ENCODE results near the gene PBX3.

PBX3 gene

DNA sequence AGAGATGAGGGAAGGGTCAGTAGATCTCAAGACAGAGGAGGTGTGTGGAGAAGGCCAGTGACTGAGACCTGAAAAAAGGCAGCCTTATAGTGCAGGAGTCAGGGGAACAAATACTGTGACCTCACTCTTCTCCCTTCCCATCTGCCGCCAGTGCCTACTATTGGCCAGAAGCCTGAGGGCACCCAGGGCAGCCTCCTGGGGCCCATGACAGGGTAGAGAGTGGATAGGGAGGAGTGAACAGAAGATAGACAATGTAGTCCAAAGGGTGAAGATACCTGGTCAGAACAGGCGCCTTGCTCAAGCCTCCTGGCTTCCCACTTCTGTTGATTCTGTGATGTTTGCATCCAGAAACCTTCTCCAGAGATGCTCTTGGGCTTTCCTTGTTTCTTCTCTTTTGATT is 196.7 kb downstream of the PBX3 start:
- DNase-seq = no peak
- TF ChIP-seq POLR2A (IDR thresholded peaks at IDR 0.05; ENCODE audit: low read length) (no peak), GATA1 (IDR thresholded peaks at IDR 0.05; ENCODE audit: low read depth, low read length) (no peak)

DNA sequence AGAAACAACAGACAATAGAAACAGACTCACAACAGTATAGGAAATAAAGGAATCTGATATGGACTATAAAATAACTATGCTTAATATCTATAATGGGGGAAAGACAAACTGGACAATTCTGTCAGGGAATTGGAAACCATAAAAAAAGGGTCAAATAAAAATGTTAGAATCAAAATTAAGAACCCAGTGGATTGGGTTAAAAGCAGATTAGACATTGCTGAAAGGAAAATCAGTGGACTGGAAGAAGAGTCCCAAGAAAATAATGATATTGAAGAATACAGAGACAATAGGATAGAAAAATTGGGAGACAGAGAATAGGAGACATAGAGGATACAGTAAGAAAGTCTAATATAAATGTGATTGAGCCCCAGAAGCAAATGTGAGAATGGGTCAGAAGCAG is 199.2 kb downstream of the PBX3 start:
- DNase-seq = no peak

DNA sequence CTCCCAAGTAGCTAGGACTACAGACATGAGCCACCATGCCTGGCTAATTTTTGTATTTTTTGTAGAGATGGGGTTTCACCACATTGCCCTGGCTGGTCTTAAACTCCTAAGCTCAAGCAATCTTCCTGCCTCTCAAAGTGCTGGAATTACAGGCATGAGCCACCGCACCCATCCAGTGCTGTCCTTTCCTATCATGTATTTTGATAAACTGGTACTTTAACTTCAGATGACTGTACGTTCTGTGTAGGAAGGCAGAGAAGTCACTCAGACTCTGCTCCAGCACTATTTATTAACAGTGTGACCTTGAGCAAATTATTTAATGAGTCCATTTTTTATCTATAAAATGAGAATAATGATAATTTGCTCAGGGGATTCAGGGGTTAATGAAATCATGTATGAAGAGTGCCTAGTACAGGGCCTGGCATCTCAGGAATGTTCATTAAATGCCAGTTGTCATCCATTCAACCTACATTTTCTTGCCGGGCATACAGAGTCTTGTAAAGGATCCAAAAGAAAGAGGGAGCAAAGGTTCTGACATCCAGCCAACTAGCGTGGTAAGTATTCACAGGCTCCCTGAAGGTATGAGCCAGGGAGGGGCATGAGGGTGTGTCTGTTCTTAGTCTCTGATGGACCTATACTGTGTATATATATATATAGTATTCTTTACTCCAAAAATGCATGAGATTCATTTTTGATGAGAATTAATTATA is 201.9 kb downstream of the PBX3 start:
- TF ChIP-seq GATA1 (IDR thresholded peaks at IDR 0.05; ENCODE audit: low read depth, low read length) (no peak), POLR2A (IDR thresholded peaks at IDR 0.05; ENCODE audit: low read length) (no peak)
- DNase-seq = no peak

More for the DNA sequence above, 199.2 kb downstream of the PBX3 start:
- TF ChIP-seq GATA1 (IDR thresholded peaks at IDR 0.05; ENCODE audit: low read depth, low read length) (no peak), POLR2A (IDR thresholded peaks at IDR 0.05; ENCODE audit: low read length) (no peak)

DNA sequence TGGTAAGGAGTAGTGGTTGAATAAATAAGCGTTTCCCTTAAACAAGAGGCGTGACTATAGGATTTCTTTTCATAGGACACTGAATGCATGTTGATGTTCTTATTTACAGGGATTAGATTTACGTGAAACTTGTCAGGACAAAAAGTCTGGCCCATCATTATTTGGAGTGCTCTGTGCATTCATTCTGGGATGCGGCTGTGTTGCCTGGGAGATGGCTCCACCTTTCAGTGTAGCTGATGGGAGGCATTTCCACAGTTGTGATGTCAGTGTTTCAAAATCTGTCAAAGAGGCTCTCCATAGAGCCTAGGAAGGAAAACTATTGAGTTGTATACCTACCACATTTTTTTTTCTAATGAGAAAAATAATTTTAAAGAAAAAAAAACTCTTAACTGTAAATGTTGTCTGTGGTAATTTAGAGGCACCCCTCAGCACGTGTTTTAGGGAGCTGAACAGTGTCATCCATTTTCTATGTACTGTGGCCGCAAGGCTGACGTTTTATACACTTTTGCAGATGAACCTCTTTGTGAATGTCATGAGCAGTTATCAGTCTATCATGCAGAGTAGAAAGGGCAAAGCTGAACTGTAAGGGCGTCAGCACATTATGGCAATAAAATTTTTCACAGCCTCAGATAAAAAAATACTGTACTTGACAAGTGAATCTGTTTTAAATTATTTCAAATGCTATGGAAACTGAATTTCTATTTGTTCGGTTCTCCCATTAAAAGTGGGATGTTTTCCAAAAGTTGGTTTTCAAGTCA is 202.7 kb downstream of the PBX3 start:
- no peak for DNase-seq
- TF ChIP-seq GATA1 (IDR thresholded peaks at IDR 0.05; ENCODE audit: low read depth, low read length) (no peak), POLR2A (IDR thresholded peaks at IDR 0.05; ENCODE audit: low read length) (no peak)

DNA sequence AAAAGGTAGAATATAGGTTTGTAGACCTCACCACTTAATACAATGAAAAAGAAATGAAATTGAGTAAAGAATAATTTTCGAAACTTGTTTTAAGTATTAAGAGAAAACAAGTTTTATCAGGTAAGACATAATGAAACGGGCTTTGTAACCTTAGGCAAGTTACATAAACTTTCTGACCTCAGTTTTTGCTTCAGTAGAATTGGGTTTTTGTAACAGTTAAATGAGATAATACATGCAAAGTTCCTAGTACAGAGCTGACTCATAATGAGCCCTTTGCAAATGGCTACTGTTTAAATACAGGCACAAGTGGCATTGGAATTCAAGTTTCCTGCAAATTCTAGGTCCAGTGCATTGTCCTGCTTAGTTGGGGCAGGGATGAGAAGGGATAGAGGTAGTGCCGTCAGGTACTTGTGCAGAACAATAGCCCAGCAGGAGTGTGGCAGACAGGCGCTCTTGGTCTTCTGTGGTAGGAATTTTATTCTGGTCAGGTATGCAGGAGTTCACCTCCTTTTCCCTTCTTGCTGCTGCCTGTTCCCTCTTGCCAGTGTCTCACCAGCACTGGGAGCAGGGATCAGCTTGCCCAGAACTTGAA is 203.8 kb downstream of the PBX3 start:
- DNase-seq = no peak
- TF ChIP-seq POLR2A (IDR thresholded peaks at IDR 0.05; ENCODE audit: low read length) = no peak
- TF ChIP-seq GATA1 (IDR thresholded peaks at IDR 0.05; ENCODE audit: low read depth, low read length) = no peak

DNA sequence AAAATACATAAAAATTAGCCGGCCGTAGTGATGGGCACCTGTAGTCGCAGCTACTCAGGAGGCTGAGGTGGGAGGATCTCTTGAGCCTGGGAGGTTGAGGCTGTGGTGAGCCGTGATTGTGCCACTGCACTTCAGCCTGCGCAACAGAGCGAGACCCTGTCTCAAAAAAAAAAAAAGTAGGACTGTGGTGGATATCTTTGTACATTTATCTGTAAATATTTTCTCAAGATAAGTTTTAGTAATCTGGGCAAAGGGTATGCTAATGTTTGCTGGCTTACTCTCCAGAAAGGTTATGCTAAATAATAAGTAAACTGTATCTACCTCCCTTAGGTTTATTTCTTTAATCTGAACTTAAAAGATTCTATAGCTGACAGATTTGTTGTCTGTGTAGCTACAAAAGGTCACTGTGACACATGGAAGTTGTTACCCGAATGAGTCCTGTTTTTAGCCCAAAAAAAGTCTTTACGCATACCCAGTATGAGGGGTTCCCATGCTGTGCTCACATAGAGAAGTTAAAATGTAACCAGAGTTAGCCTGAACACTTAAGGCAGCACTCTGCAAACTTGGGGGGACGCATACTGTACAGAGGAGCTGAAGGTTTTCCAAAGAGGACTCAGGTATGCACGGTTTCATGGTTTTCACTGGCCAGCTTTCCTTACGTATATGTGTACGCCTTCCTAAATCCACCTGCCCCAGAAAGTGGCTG is 206.3 kb downstream of the PBX3 start:
- no peak for TF ChIP-seq POLR2A (IDR thresholded peaks at IDR 0.05; ENCODE audit: low read length)
- no peak for TF ChIP-seq GATA1 (IDR thresholded peaks at IDR 0.05; ENCODE audit: low read depth, low read length)

DNA sequence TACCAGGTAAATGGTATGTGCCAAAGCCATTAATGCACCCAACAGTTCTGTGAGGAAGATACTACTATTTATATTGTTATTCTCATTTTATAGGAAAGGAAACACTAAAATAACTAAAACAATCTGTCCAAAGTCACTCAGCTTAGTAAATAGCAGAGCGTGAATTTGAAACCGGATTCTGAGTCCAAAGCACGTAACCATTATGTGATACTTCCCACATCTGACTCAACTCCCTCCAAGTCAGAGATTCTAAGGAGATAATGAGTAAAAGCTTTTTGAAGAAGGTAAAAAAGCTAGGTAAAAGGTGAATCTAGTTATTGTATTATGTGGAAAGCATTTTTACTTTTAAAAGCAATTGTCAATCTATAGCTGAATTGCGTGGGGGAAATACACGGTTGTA is 208.9 kb downstream of the PBX3 start:
- TF ChIP-seq POLR2A (IDR thresholded peaks at IDR 0.05; ENCODE audit: low read length) (no peak), GATA1 (IDR thresholded peaks at IDR 0.05; ENCODE audit: low read depth, low read length) (no peak)

More for the DNA sequence above, 206.3 kb downstream of the PBX3 start:
- DNase-seq = no peak

DNA sequence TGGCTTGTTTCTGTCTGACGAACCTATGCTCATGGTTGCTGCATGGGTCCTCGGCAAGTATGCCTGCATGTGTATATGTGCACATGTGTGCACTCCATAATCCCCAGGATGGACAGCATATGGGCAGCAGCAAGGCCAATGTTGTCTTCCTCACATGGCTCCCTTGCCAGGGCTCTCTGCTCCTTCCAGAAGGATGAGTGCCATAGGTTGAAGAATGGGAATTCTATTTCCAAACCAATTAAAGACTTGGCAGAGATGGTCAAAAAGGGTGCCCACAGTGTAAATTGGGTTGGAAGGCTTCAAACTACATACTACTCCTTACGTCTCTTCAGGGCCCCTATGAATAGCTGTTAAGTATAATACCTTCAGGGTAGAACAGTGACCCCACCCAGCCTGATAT is 212.1 kb downstream of the PBX3 start:
- TF ChIP-seq POLR2A (IDR thresholded peaks at IDR 0.05; ENCODE audit: low read length) (no peak), GATA1 (IDR thresholded peaks at IDR 0.05; ENCODE audit: low read depth, low read length) (no peak)
- DNase-seq = no peak

More for the DNA sequence above, 208.9 kb downstream of the PBX3 start:
- DNase-seq = no peak

DNA sequence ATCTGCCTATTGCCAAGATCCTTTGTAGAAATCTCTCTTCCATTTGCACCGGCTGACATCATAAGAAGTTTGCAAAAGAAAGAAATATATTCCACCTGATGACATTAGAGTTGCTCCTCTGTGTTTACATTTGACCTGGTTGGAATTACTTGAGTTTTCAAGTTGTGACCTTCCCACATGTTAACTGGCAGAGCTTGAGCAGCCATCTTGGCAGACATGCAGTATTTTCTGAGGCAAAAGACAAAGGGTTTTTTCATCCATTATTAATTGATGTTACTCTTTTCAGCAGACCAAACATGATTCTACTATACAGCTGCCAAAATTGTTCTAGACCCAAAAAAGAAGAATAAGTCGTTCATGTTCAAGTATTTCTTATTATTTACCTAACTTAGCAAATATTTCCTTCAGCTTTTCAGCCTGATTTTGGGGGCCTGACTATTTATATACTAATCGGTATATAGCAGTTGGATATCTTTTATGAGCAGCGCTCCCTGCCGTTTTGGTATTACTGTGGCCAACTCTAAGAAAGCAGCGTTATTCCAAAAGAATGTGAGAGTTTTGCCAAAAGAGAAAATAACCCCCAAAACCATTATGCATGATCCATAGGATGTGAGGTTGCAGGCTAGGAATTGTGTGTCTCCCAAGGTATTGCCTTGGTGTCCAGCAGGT is 212.9 kb downstream of the PBX3 start:
- no peak for DNase-seq
- TF ChIP-seq POLR2A (IDR thresholded peaks at IDR 0.05; ENCODE audit: low read length) = no peak

DNA sequence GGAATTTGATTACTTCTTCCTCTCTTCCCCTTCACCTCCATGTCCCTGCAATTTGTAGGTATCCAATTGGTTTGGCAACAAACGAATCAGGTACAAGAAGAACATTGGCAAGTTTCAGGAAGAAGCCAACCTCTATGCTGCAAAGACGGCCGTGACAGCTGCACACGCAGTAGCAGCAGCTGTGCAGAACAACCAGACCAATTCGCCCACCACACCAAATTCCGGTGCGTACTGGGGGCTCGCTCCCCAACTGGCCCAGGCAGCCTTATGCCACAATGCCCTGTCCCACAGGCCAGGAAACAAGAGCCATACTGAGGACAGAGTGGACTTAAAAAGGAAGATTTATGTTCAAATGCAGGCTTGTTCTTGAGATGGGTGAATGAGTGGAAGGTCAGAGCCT is 213.5 kb downstream of the PBX3 start:
- TF ChIP-seq GATA1 (IDR thresholded peaks at IDR 0.05; ENCODE audit: low read depth, low read length) (no peak), POLR2A (IDR thresholded peaks at IDR 0.05; ENCODE audit: low read length) (no peak)
- DNase-seq = no peak

DNA sequence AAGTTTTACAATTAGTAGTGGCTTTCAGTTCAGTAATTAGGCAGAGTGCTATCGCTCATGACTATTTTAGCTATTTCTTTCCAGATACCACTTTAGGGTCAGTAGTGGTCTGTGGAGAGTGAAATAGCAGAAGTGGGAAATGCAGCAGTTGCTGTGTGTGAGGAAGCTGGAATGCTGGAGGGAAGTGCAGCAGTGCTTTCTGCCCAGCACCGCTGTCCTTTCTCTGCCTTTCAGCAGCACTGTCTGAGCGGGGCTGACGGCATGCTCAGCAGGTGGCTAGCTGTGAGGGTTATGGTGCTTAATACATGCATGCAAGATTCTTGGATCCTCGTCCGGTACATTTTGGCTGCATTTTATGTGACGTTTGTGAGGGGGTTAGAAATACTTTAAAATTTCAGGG is 213.9 kb downstream of the PBX3 start:
- DNase-seq = no peak
- no peak for TF ChIP-seq POLR2A (IDR thresholded peaks at IDR 0.05; ENCODE audit: low read length)
- no peak for TF ChIP-seq GATA1 (IDR thresholded peaks at IDR 0.05; ENCODE audit: low read depth, low read length)

DNA sequence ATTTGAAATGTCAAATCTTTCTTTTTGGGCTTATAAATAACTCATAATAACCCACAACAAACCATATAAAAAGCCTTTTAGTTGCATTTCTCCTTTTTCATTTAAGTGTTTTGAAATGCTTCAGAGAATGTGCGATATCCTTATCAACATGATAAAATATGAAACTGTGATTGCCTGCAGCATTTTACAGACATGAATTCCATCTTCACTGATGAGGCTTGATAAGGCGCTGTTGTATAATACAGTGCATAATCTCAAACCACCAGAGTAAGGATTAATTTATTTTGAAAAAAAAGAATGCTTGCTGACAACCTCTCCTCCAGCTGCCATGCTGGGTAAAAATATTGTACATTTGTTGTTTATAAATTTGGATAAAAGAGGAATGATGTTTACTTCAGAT is 216.8 kb downstream of the PBX3 start:
- TF ChIP-seq POLR2A (IDR thresholded peaks at IDR 0.05; ENCODE audit: low read length) (no peak), GATA1 (IDR thresholded peaks at IDR 0.05; ENCODE audit: low read depth, low read length) (no peak)
- no peak for DNase-seq

DNA sequence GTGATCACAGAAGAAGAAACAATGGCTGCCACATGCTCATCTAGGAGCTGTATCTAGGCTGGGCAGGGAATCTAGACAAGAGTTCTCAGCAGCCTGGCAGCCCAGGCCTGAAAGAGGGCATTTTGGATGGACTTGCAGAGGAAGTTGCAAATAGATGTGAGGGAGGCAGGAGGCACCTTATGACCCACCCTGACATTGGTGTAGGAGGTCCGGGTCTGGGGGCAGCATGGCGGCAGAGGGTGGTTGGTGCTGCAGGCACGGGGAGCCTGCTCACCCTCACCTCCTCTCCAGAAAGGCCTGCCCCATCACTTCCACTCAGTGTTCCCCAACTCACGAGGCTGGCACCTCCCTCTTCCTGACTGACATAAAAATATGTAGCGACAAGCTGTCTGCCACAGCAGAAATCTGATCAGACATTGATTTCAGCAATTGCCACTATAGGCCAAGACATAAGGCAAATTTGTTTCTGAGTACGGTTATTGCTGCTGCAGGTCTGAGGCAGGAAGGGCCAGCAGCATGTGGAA is 217.6 kb downstream of the PBX3 start:
- TF ChIP-seq POLR2A (IDR thresholded peaks at IDR 0.05; ENCODE audit: low read length) (no peak), GATA1 (IDR thresholded peaks at IDR 0.05; ENCODE audit: low read depth, low read length) (no peak)
- DNase-seq = no peak
